NB4 (cell line): ENCODE data around the gene GATA3.

Source experiments
- DNase-seq: peaks from one replicate; pipeline ENCODE4 v3.0.0; 2010; ENCODE audit warnings: low read depth
- H3K4me3 ChIP-seq: one replicate; pipeline ENCODE4 v1.5.1; 2011; ENCODE audit warnings: mild to moderate bottlenecking, low read depth, low read length, moderate library complexity
- MYC ChIP-seq: IDR thresholded peaks from 2 replicates; pipeline ENCODE4 v1.6.1; 2011; ENCODE audit warnings: low read depth, low read length
- POLR2A ChIP-seq: IDR thresholded peaks from 2 replicates; pipeline ENCODE4 v1.6.1; 2011; ENCODE audit warnings: mild to moderate bottlenecking; ENCODE audit not compliant: insufficient read length; ENCODE audit errors: extremely low read depth
- TF ChIP-seq, protein P1 (sequence below): IDR thresholded peaks from one replicate; pipeline ENCODE4 v1.5.1; 2012; ENCODE audit warnings: low read depth, low read length
- TF ChIP-seq, protein P2 (sequence below): IDR thresholded peaks from 2 replicates; pipeline ENCODE4 v1.6.1; 2011; ENCODE audit warnings: low read depth, low read length

GATA3 gene

DNA sequence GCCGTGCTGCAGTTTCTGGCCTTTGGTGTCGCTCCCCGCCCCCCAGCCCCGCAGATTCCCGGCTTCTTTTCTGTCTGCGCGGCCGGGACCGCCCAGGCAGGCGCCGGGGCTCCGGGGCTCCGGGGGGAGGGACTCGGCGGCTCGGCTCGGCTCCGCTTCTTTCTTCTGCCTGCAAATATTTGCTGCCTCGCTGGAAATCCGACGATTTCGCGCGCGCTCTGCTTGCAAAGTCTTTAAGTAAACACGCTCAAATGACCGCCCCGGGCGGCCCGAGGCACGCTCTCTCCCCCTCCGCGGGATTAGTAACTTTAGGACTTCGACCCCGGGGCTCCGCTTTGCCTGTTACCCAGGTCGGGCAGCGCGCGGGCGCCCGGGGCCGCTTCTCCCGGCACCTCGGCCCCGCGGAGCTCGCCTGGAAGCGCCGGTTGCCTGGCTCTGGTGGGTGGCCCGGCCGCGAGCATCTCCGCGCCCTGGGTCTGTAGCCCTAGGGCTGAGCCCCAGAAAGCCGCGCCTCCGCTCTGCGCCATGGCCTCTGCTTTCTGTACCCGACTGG lies 3.9 kb upstream of the GATA3 start:
- TF ChIP-seq, protein P1, sequence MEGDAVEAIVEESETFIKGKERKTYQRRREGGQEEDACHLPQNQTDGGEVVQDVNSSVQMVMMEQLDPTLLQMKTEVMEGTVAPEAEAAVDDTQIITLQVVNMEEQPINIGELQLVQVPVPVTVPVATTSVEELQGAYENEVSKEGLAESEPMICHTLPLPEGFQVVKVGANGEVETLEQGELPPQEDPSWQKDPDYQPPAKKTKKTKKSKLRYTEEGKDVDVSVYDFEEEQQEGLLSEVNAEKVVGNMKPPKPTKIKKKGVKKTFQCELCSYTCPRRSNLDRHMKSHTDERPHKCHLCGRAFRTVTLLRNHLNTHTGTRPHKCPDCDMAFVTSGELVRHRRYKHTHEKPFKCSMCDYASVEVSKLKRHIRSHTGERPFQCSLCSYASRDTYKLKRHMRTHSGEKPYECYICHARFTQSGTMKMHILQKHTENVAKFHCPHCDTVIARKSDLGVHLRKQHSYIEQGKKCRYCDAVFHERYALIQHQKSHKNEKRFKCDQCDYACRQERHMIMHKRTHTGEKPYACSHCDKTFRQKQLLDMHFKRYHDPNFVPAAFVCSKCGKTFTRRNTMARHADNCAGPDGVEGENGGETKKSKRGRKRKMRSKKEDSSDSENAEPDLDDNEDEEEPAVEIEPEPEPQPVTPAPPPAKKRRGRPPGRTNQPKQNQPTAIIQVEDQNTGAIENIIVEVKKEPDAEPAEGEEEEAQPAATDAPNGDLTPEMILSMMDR: no peak
- TF ChIP-seq, protein P2, sequence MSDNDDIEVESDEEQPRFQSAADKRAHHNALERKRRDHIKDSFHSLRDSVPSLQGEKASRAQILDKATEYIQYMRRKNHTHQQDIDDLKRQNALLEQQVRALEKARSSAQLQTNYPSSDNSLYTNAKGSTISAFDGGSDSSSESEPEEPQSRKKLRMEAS: no peak
- TF ChIP-seq POLR2A (no peak), MYC (no peak)
- H3K4me3 ChIP-seq: no peak overlapping the region
- DNase-seq: no peak

DNA sequence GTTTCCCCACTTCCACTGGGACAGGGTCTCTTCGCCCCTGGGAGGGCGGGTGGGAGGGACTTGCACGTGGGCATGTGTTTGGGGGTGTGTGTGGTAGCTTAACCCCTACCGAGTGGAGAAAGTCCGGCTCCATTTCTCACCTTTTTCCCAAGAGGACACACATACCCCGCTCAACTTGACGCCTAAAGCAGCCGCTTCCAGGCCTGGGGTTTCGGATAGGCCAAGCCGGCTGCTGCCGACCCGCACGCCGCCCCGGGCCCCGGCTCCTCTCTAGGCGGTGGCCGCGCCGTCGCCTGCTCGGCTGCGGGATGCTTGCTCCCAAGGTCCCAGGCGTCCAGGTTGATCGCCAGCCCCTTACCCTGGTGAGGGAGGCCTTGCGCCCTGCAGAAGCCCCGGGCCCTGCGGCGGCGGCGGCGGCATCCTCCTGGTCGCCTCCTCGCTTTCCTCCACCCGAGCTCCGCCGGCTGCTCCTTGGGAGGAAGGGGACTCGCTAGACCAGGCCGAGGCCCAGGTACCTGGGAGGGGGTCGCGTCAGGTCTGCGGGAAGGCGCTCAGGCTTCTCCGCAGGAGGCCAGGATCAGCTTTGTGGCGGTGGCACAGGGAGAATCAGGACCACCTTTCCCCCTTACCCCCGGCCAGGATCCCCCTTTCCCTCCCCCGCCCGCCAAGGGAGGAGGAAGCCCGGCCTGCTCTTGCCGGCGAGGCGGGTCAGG lies 3.2 kb upstream of the GATA3 start:
- no peak overlapping the region for H3K4me3 ChIP-seq
- DNase-seq: no peak
- no peak for TF ChIP-seq MYC
- TF ChIP-seq, protein P1: no peak

DNA sequence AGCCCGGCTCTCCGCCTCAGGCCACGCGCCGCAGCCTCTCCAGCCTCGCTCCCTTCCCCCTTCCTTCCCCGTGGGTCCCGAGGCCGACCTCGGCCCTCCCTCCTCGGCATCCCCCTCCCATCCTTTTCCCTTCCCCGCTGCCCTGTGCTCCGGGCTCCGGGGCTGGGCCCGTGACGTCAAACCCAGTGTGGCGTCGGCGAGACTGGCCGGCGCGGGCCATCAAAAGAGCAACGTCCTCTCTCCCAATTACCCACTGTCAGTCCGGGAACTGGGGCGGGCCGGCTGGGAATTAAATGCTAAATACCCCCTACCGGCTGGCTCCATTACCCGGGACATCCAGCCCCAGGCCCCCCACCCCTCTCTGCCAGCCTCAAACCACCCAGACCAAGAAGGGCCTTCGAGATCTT lies 2.6 kb upstream of the GATA3 start:
- no peak overlapping the region for H3K4me3 ChIP-seq
- TF ChIP-seq MYC (no peak), POLR2A (no peak)
- TF ChIP-seq, protein P1: no peak
- TF ChIP-seq, protein P2: no peak
- DNase-seq: no peak

DNA sequence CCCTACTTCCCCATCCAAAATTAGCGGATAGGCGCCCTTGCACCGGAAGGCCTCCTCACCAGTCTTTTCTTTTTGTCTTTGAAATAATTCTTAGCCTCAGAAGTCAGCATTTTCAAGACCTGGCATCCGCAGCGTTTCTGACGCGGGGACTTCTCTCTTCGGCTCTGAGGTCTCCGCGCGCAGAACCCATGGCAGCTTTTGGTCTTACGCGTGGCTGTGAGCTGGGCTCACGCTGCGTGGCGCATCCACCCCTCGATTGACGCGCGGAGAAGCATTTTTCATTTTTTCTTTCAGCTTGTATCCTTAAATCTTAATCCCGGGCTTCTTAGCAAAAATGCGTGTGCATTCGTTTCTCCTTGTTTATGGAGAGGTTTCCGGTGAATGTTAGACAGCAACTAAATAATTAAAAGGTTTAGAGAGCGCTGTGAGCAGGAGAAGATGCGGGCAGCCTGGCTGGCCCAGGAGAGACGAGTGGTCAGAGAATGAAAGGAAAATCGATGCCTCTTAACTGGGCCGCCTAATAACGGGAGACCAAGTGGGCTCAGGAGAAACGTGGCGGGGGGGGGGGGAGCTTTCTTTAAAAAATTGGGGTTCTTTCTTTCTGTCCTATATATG lies 2.0 kb upstream of the GATA3 start:
- no peak overlapping the region for H3K4me3 ChIP-seq
- TF ChIP-seq, protein P2: no peak
- no peak for TF ChIP-seq MYC
- TF ChIP-seq, protein P1: no peak
- TF ChIP-seq POLR2A: no peak

DNA sequence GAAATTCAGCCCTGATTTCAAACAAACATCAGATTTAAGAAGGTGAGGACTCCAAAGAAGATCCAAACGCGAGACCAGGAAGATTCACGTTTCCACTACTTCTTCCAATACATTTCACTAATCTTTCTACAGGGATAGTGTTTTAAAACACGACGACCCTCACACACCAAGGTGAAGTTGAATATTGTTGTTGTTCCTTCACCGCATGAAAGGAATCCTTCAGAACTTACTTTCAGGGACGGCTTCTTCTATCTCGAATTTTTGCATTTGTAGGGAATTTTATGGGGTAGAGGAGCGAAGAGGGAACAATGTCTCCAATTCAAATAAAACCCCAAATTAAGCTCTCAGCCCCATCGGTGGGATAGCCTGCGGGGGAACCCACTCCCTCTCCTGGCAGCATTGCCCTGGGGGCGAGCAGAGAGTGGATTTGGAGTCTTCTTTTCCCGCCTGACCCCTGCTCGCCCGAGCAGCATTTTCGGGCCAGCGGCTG lies 1.5 kb upstream of the GATA3 start:
- H3K4me3 ChIP-seq: no peak overlapping the region
- TF ChIP-seq MYC: no peak
- TF ChIP-seq, protein P1: peak; percentile 29
- TF ChIP-seq, protein P2: no peak
- DNase-seq: no peak

More for the DNA sequence above, 2.0 kb upstream of the GATA3 start:
- no peak for DNase-seq
